NOMO-1 (cell line): ENCODE data around the gene MIS18A.

Source experiments
- DNase-seq, 2 experiments: peaks; one replicate each; lab custom pipeline; 2025; ENCODE audit not compliant: unreplicated experiment in 2 of 2; lab: John Stamatoyannopoulos, UW

MIS18A gene

DNA sequence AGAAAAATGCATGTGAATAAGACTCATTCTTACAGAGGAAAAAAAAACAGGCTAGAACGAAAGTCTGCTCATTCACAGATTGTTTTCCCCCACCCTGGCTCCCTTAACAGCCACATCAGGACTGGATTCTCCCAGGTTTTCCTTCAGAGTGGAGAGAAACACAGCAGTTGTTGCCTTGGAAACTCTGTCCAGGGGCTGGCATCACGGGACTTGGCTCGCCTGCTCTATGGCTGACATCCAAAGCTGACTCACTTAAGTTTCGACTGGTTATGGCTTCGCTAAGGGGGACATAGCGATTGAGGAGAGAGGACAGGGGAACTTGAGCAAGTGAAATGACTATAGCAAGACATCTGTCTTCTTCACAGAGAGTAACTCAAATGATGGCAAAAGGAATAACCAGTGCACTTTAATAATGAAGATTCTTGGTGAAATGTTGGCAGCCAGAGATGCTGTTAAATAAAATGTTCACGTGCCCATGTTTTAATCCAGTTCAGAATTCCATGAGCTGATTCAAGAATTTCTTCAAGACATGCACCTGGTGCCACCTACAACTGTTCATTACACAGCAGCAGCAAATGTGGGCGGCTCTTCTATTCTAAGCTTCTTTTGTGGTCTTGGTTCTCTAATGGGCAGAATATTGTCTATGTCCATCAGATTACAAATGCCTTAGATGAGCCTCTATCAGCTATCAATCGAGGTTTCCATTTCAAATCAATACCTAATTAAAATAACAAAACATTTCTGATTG, 21.8 kb downstream of the MIS18A start:
- DNase-seq: no peak

DNA sequence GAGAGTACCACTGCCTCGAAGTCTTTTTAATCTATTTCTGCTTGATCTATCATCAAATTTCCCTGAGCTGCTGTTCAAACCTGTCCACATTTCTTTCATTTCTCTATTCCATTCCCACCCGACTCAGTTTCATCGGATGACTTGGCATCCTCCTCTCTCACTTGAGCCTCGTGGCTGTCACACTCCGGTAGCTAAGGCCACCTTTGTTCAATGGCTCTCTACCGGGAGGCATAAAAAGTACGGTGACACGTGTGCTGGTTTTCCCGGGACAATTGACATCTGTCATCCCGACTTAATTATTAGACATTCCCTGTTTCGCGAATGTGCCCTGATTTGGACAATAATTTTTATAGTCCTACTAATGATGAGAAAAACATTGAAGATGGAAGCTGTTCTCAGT, 22.6 kb downstream of the MIS18A start:
- DNase-seq: no peak

DNA sequence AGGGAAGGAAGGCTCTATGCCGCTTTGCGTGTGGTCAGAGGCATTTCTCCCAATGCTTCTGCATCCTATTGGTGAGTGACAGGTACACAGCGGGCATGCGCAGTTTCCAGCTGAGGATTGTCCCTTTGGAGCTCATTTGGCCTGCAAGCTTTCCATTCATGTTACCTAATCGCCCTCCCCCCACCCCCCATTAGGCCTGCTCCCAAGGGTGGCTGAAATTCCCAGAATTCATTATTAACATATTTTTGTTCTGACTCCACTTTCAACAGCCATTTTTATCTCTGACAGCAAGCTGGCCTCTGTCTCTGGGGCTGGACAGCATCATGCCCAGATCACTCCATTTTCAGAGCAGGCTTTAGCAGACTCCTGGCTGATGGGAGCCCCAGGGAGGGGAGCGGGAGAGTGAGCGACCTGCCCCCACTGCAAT, 25.6 kb downstream of the MIS18A start:
- DNase-seq: no peak

DNA sequence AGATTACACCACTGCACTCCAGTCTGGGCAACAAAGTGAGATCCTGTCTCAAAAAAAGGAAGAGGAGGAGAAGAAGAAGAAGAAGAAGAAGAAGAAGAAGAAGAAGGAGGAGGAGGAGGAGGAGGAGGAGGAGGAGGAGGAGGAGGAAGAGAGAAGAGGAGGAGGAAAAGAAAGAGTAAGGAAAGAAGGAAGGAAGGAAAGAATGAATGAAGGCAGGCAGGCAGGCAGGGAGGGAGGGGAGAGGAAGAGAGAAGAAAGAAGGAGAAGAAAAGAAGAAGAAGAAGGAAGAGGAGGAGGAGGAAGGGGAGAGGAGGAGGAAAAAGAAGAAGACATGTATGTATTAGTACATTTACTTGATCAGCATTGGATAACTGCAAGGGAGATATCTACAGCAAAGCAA, 26.7 kb downstream of the MIS18A start:
- DNase-seq: no peak

DNA sequence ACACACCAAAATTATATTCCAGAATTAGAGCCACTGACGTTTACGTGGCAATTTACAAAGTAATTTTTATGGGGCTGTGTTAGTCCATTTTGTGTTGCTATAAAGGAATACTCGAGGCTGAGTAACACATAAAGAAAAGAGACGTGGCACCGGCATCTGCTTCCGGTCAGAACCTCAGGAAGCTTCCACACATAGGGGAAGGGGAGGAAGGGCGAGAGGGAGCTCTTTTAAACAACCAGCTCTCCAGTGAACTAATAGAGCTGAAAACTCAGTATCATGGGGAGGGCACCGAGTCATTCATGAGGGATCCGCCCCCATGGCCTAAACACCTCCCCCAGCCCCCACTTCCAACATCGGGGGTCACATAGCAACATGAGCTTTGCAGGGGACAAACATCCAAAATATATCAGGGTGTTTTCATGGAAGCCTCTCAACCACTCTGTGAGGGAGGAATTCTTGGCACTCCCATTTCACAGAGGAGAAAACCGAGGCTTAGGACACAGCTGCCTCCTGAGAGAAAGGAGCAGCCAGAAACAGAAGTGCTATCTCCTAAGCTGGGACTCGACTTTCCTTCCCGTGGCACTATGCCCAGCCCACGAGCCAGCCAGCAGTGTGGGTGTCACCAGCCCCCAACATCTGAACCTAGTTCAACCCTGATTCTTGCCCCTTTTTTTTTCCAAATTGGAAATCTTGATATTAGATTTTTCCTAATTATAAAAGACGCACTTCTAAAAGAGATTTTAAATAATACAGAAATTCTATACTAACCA, 29.2 kb downstream of the MIS18A start:
- DNase-seq: no peak

DNA sequence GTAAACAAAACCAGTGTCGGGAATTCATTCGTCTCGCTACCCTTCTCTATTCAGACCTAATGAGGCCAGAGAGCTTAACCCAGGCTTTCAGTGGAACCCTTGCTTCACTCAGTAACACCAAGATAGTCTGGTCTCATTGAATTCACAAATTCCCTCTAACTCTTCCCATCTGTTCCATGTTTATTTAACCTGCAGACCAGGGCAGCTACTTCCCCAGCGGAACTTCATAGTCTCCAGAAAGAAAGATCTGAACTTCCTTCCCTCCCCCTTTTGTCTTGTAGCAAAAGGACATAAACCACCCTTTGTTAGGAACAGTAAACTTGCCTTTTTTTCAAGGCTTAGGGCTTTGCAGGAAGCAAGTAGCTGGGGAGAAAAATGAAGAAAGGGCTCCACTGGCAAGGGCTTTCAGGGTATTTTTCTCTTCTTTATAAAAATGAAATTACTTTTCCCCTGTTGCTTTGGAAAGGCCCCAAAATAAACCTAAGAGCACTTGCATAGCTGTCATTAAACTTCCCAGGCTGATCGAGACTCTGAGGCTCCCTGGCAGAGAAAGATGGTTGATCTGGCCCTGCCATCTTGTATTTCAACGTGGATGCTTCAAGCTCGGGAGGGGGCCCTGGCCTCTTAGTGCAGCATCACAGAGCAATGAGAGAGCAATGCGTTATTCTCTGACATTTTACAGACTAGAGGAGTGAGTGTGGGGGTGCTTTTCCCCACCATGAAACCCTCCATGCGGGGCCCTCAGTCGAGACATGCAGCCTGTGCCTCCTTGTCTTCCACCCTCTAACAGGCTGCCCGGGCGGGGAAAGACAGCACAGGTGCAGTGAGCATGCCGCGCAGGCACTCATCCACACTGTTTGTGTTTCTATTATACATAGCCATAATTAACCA, 30.0 kb downstream of the MIS18A start:
- no peak for DNase-seq

DNA sequence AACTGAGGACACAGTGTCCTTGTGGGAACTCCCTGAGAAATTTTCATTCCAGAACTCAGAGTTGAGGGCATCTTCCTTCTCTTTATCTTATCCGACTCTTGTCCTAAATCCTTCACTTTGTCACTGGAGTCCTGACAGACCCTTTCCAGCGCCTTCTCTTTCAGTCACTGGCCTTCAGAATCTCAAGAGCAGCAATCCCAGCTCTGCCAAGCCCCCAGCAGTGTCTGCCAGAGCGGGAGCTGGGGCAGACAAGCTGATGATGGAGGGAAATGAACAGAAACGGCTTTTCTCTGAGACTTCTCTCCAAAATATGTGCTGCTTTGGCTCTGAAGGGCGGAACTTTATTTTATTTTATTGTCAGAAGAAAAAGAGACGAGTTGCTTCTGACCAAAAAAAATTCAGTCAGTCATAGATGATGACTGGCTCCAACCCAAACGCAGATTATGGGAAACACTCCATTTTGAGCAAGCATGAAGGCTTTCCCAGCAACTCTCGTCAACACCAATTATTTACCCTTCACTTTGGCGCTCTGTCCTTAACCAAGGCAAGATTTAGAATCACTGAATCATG, 32.2 kb downstream of the MIS18A start:
- no peak for DNase-seq

DNA sequence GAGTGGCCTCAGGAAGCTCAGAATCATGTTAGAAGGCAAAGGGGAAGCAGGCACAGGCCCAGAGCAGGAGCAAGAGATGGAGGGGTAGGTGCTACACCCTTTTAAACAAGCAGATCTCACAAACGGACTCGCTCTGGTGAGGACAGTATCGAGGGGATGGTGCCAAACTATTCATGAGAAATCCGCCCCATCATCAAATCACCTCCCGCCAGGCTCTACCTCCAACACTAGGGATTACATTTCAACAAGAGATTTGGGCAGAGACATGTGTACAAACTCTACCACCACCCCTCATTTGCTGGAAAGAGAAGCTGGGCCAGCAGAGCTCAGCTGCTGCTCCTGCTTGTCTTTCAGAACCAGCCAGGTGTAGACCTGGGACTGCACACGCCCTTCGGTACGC, 32.9 kb downstream of the MIS18A start:
- no peak for DNase-seq

DNA sequence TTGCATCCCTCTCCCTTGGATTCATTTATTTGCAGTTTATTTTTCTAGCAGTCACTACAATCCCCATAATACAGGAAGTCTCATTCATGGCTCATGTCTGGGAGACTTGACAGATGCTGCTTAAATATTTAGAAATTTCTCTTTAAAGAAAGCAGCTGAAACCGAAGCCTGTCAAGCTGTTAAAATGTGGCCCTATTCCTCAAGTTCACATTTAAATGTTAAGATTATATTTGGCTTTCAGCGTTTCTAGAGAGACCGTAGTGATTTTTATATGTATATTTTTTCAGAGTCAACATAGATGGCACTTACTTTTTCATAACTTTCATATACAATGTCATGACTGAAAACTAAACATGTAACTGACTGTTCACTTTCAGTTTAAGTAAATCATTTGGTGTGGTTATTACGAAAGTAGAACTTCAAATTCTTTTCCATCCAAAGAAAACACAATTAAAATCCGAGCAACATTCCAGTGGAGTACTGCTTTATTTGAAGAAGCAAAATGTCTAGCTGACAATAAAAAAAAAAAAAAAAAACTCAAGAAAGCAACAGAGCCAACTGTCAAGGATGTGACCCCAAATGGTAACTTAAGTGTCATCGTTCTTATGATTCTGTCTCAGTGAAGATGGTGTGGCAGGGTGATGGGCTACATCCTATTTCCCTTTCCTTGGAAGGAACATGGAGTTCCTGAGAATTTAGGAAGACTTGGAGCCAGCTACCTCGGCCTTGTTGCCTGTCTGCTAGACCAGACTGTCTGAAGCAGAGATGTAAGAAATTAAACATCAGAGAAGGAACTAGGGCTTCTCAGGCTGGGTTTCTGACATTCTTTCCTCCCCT, 37.8 kb downstream of the MIS18A start:
- DNase-seq: no peak

DNA sequence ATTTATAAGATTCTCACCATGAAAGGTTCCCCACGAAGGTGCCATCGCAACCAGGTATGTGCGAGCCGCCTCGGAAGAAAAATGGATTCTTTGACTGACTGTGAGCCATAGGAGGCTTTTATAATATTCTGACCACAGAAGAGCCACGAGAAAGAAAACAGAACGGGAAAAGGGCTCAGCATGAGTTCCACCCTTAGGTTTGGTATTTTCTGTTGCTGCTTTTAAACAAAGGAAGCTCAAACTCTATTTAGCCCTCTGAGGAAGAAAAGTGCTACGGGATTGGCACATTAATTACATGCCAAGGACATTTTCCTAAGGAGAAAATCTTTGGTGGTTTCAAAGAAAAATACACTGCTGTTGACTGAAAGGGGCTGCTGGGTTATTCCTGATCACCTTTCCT, 39.3 kb downstream of the MIS18A start:
- DNase-seq: no peak

DNA sequence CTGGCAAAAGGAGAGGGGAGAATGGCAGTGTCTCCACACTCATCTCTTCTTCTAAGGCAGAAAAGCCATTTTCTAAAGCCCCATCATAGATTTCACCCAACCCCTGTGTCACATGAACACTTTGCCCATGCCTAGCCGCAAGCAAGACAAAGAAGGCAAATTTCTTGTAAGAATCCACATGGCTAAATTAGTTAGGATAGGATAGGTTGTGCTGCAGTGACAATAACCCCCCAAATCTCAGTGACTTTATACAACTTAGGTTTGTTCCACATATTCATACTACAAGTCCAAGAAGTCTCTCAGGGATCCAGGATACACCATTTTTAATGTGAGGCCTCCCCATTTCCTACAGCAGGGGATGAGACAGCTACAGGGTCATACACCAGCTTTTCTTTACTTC, 40.8 kb downstream of the MIS18A start:
- DNase-seq: no peak

DNA sequence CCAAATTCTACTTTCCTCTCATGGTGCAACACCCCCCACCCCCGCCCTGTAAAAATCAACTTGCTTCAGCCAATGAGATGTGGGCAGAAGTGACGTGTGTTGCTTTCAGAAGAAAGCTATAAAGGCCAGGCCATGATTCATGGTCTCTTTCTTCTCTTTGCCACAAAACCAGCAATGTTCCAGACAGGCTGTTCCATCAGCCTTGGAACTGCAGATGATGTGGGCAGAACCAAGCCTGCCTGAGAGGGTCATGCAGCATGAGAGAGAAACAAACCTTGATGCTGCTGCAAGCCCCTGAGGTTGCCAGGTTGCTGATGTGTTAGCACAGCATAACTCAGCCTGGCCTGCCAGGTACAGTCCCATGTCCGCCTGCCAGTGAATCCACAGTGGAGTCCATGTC, 41.8 kb downstream of the MIS18A start:
- no peak for DNase-seq

DNA sequence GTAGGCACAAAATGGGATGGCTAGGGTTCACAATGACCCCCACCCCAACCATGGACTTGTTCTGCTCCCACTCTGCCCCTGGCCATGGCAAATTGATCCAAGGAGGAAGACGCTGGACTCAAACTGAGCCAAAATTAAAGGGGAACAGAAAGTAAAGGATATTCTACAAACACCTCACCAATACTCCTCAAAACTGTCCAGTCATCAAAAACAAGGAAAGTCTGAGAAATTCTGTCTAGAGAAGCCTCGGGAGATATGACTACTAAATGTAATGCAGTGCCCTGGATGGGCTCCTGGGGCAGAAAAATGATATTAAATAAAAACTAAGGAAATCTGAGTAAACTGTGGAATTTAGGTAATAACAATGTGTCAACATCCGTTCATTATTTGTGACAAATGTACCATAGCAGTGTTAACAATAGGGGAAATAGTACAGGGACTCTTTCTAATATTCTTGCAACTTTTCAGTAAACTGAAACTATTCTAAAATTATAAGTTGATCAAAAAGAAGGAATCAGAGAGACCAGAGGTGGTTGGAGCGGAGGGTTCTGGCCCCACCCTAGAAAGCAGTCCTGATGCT, 45.0 kb downstream of the MIS18A start:
- DNase-seq: no peak

DNA sequence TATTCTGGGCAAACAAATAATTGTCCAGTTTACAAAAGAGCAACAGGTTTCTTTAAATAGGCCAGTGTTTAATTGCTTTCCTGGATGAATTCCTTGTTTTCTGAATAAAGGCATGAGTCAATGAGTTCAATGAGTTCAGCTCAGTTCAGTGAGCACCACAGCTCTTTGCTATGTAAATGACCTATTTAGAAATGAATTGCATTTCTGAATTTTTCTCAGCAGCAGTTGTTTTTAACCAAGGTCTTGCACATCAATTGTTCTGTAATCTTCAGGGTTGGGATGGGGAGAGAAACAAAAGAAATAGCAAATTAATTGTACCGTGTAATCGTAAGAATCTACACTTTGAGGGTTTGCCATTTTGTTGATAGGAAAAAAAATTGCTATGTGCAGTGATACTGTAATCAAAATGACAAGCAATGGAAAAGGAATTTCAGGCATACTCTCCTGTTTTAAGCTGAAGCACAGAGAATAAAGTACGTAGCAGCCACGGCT, 45.7 kb downstream of the MIS18A start:
- DNase-seq: no peak

DNA sequence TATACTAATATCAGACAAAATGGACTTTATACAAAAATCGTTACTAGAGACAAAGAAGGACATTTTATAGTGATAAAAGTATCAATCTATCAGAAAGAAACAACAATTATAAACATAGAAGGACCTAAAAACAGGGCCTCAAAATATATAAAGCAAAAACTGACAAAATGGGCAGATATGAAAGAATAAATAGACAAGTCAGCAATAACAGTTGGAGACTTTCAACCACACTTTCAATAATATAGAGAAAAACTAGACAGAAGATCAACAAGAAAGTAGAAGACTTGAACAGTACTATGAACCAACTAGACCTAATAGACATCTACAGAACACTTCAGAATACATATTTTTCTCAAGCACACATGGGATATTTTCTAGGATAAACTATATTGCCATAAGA, 52.4 kb downstream of the MIS18A start:
- DNase-seq: no peak
